ENCODE measurements around the gene DNAH12.
"Not testable (repeated sequence)": the region's sequence is repeated elsewhere in the genome, so short reads cannot be mapped to it uniquely, and the experiment has no call there.

GRCh38 chr3:57448489-57448888 is 95.7 kb downstream of the DNAH12 start:
- not testable (repeated sequence) for TF ChIP-seq POLR2A (IDR thresholded peaks at IDR 0.05; ENCODE audit: low read length); GATA1 (IDR thresholded peaks at IDR 0.05; ENCODE audit: low read depth, low read length)
